HepG2 (cell line): Measurements from ENCODE around the gene CSTPP1. TPM values are rescaled to one million over a fixed set of nuclear protein-coding genes. Genes with fewer than 3 reads are reported as not detected.

Source experiments
- ATF7 ChIP-seq, 2 experiments: fragments of 450-650 bp in 1 of 2; sonication (generic) in 1 of 2; formaldehyde crosslinking in 1 of 2; IDR thresholded peaks; 2 replicates each; pipeline versions ENCODE4 v1.4.0 to v1.6.1; 2016 to 2020; ENCODE audit warnings: antibody characterized with exemption in 1 of 2, mild to moderate bottlenecking in 1 of 2, missing genetic modification reagents in 1 of 2
- CENPBD1 ChIP-seq: sonication (generic); formaldehyde crosslinking; IDR thresholded peaks from 2 replicates; pipeline ENCODE4 v1.8.0; 2022; ENCODE audit warnings: missing genetic modification reagents, low read depth, mild to moderate bottlenecking, borderline replicate concordance
- HBP1 ChIP-seq: IDR thresholded peaks from 2 replicates; pipeline ENCODE4 v1.6.1; 2016; ENCODE audit warnings: low read depth, control low read depth
- HNF1B ChIP-seq: sonication (generic); formaldehyde crosslinking; IDR thresholded peaks from 2 replicates; pipeline ENCODE4 v1.5.1; 2020; ENCODE audit warnings: mild to moderate bottlenecking, moderate library complexity, missing genetic modification reagents
- MEIS2 ChIP-seq: sonication (generic); formaldehyde crosslinking; IDR thresholded peaks from 2 replicates; pipeline ENCODE4 v1.9.0; 2021; ENCODE audit warnings: mild to moderate bottlenecking, missing genetic modification reagents
- MIER2 ChIP-seq: IDR thresholded peaks from 2 replicates; pipeline ENCODE4 v1.6.1; 2016; ENCODE audit warnings: missing biosample characterization, missing genetic modification reagents
- NONO ChIP-seq, 2 experiments: fragments of 450-650 bp in 1 of 2; sonication (generic) in 1 of 2; formaldehyde crosslinking in 1 of 2; IDR thresholded peaks in 1 of 2; conservative IDR thresholded peaks in 1 of 2; 2 replicates each; pipeline versions ENCODE4 v1.6.1 to v1.8.0; 2017 to 2022; ENCODE audit warnings: mild to moderate bottlenecking in 1 of 2, missing genetic modification reagents in 1 of 2, moderate library complexity in 1 of 2
- NR2C2 ChIP-seq: sonication (generic); formaldehyde crosslinking; IDR thresholded peaks from 2 replicates; pipeline ENCODE4 v1.4.0; 2020; ENCODE audit warnings: missing genetic modification reagents, mild to moderate bottlenecking, moderate library complexity, borderline replicate concordance
- PPARG ChIP-seq: conservative IDR thresholded peaks from 2 replicates; pipeline ENCODE4 v1.6.1; 2016; ENCODE audit warnings: missing biosample characterization, missing genetic modification reagents
- PRDM10 ChIP-seq: sonication (generic); formaldehyde crosslinking; IDR thresholded peaks from 2 replicates; pipeline ENCODE4 v1.4.0; 2020; ENCODE audit warnings: low read depth, missing genetic modification reagents
- RELA ChIP-seq: sonication (generic); formaldehyde crosslinking; IDR thresholded peaks from 2 replicates; pipeline ENCODE4 v1.4.0; 2020; ENCODE audit warnings: missing genetic modification reagents
- SOX5 ChIP-seq: IDR thresholded peaks from 2 replicates; pipeline ENCODE4 v1.6.1; 2016; ENCODE audit warnings: borderline replicate concordance
- SRSF4 ChIP-seq: fragments of 200-400 bp; formaldehyde crosslinking; IDR thresholded peaks from one replicate; pipeline ENCODE4 v1.6.1; 2018; ENCODE audit warnings: mild to moderate bottlenecking, low read depth, low read length, moderate library complexity; ENCODE audit not compliant: poor library complexity, severe bottlenecking
- THAP8 ChIP-seq: sonication (generic); formaldehyde crosslinking; IDR thresholded peaks from 2 replicates; pipeline ENCODE4 v1.5.1; 2020; ENCODE audit warnings: missing genetic modification reagents, mild to moderate bottlenecking, borderline replicate concordance
- ZMAT3 ChIP-seq: sonication (generic); formaldehyde crosslinking; conservative IDR thresholded peaks from 2 replicates; pipeline ENCODE4 v1.7.0; 2021; ENCODE audit warnings: missing genetic modification reagents
- ZNF263 ChIP-seq: sonication (generic); formaldehyde crosslinking; IDR thresholded peaks from 2 replicates; pipeline ENCODE4 v1.4.0; 2020; ENCODE audit warnings: missing genetic modification reagents
- ZNF430 ChIP-seq: sonication (generic); formaldehyde crosslinking; IDR thresholded peaks from 2 replicates; pipeline ENCODE4 v1.9.0; 2021; ENCODE audit warnings: mild to moderate bottlenecking, missing genetic modification reagents
- ZNF629 ChIP-seq: sonication (generic); formaldehyde crosslinking; conservative IDR thresholded peaks from 2 replicates; pipeline ENCODE4 v1.5.0; 2020; ENCODE audit warnings: missing genetic modification reagents
- ZNF709 ChIP-seq: sonication (generic); formaldehyde crosslinking; IDR thresholded peaks from 2 replicates; pipeline ENCODE4 v1.5.0; 2020; ENCODE audit warnings: mild to moderate bottlenecking, missing genetic modification reagents
- ZSCAN31 ChIP-seq: sonication (generic); formaldehyde crosslinking; IDR thresholded peaks from 2 replicates; pipeline ENCODE4 v1.5.0; 2020; ENCODE audit warnings: low read depth, mild to moderate bottlenecking, missing genetic modification reagents
- polyA plus RNA-seq, 8 experiments: library from polyadenylated mRNA; depleted of rRNA in 3 of 8; stranded (reverse) in 7 of 8; unstranded in 1 of 8; fragments of >200 nt; fragmentation: Illumina TruSeq in 4 of 8; extraction: Trizol in 4 of 8; gene quantifications; 2 replicates each; pipeline versions ENCODE4 v1.2.1 to v1.2.3, GENCODE V29; 2011 to 2016; ENCODE audit warnings: low read depth in 4 of 8, missing spikeins in 1 of 8, mixed read lengths in 1 of 8; ENCODE audit not compliant: insufficient read depth in 1 of 8
- total RNA-seq, 5 experiments: library from RNA; depleted of rRNA; stranded (reverse); fragments of >200 nt; fragmentation: Illumina TruSeq; extraction: Trizol; gene quantifications; 2 replicates each; pipeline ENCODE4 v1.2.3, GENCODE V29; 2016; ENCODE audit warnings: low read depth in 1 of 5

Gene CSTPP1
- total and polyA plus RNA-seq, 2 of the 13 experiments (the other 11 are each of a cell fraction or from before 2014, with no cell fraction given): 12.3 to 14.6 TPM

GRCh38 chr11:46936138-46937110 lies at the start of gene CSTPP1 (continued):
- TF ChIP-seq SOX5 (0 out of 2 replicates have a peak, but pooled peaks have one; percentile 20), ZNF629 (CRISPR knock-in tag) (no peak), ZNF263 (CRISPR knock-in tag) (0 out of 2 replicates have a peak, but pooled peaks have one; percentile 26), RELA (CRISPR knock-in tag) (no peak), ZNF430 (no peak), ZNF709 (CRISPR knock-in tag) (no peak), SRSF4 (no peak), HBP1 (CRISPR knock-in tag) (no peak; the same call in 1 of the 2 replicates), MIER2 (no peak), HNF1B (CRISPR knock-in tag) (peak; percentile 41; the same call in 1 of the 2 replicates), MEIS2 (CRISPR knock-in tag) (no peak), THAP8 (CRISPR knock-in tag) (no peak), ZMAT3 (CRISPR knock-in tag) (no peak), ATF7 (IDR thresholded peaks at IDR 0.05) (no peak), ATF7 (CRISPR knock-in tag; IDR thresholded peaks at IDR 0.05) (0 out of 2 replicates have a peak, but pooled peaks have one; percentile 29), NONO (IDR thresholded peaks at IDR 0.05) (no peak), NONO (CRISPR knock-in tag; conservative IDR thresholded peaks at IDR 0.05) (peak; percentile 90), CENPBD1 (no peak), PRDM10 (CRISPR knock-in tag) (0 out of 2 replicates have a peak, but pooled peaks have one; percentile 26), PPARG (no peak), ZSCAN31 (CRISPR knock-in tag) (no peak), NR2C2 (CRISPR knock-in tag) (peak; percentile 67)
